ENCODE measurements around the gene ULK3. TPM values are rescaled to one million over a fixed set of nuclear protein-coding genes. Genes with fewer than 3 reads are reported as not detected.

ULK3 gene
- total and polyA plus RNA-seq, 2 donors (not counting 1 experiment from before 2014, with no cell fraction given): 51.1 to 108 TPM

GRCh38 chr15:74793135-74794028 lies 49.6 kb downstream of the ULK3 start:
- peaks cover 91% of the 10 kb centered on the region for H3K79me2 ChIP-seq (ENCODE audit: control insufficient read depth, insufficient read depth, low read length)
- peaks cover 87 to 99% of the 10 kb centered on the region in 2 donors for H3K4me1 ChIP-seq (ENCODE audit: control insufficient read depth in 2 of 2, insufficient read depth in 2 of 2, low read length in 2 of 2)
- peak overlapping the region; percentile 68 for H3K9ac ChIP-seq (ENCODE audit: low read length)
- H3K36me3 ChIP-seq (replicated peaks in 1 of 2; ENCODE audit: control extremely low read depth in 1 of 2, control insufficient read depth in 1 of 2, extremely low read depth in 1 of 2, insufficient read depth in 2 of 2, low read length in 1 of 2): peaks cover 0 to 63% of the 10 kb centered on the region in 2 experiments
- peak; percentile 71 for DNase-seq
- H3K4me2 ChIP-seq (replicated peaks; ENCODE audit: low read depth, low read length, poor library complexity, severe bottlenecking): peak overlapping the region; percentile 91
- H3K27me3 ChIP-seq (replicated peaks in 1 of 4; ENCODE audit: control extremely low read depth in 1 of 4, control insufficient read depth in 3 of 4, insufficient read depth in 4 of 4, low read length in 3 of 4): no peaks in the 10 kb centered on the region
- 42% methylated on average over 7 of the region's 12 CpGs for WGBS (ENCODE audit: insufficient coverage)
- peak overlapping the region in 4 of 5 experiments; percentile 7 to 38 (median 28) for H3K4me3 ChIP-seq (ENCODE audit: control extremely low read depth in 1 of 5, extremely low read depth in 1 of 5, insufficient read depth in 1 of 5, low read depth in 2 of 5, low read length in 4 of 5)
- intact Hi-C loops (cut with micrococcal nuclease): no loop called here
- H4K20me1 ChIP-seq (ENCODE audit: control insufficient read depth, insufficient read depth, low read length, poor library complexity, severe bottlenecking): peaks cover 68% of the 10 kb centered on the region
- peak overlapping the region; percentile 90 to 93 for H3K27ac ChIP-seq (ENCODE audit: low read length in 2 of 2)
- no peaks in the 10 kb centered on the region for H3K9me3 ChIP-seq (ENCODE audit: control extremely low read depth in 1 of 3, control insufficient read depth in 2 of 3, insufficient read depth in 1 of 3, low read length in 2 of 3)
- TF ChIP-seq EZH2 (IDR thresholded peaks at IDR 0.05; ENCODE audit: borderline replicate concordance, insufficient read depth, low read depth, low read length, poor library complexity, severe bottlenecking): no peak
- peak; percentile 61 for TF ChIP-seq CTCF (IDR thresholded peaks at IDR 0.05)
- H2AFZ ChIP-seq (ENCODE audit: insufficient read depth, low read depth, low read length, poor library complexity, severe bottlenecking): no peak overlapping the region
- no peaks in the 10 kb centered on the region for H3K27me3 Mint-ChIP-seq
- CTCF ChIA-PET: interaction anchor here (0.5 to 37.1 kb wide), 17 partner anchors 1 to 390 kb away, joined by 3 to 2548 read pairs (median 3); partner anchors contain the start of genes CSK, FAM219B and LMAN1L
- POLR2A ChIA-PET: interaction anchor here (0.6 to 15.8 kb wide), 4 partner anchors 11 to 422 kb away, joined by 3 to 572 read pairs (median 4); partner anchors contain the start of genes CSK and MPI
- no peaks in the 10 kb centered on the region for H3K9me3 Mint-ChIP-seq (ENCODE audit: insufficient read depth)
- H3K4me1 Mint-ChIP-seq: peaks cover 91% of the 10 kb centered on the region
- H3K4me3 Mint-ChIP-seq: peak overlapping the region; percentile 93
- H3K27ac Mint-ChIP-seq: peak overlapping the region; percentile 90
- no peak for ATAC-seq (ENCODE audit: low read depth)
